Amygdala (tissue), 56 donors: Measurements from ENCODE around the gene PDGFC.
A peak's percentile ranks its signal among the peaks of the same experiment; 100 is the strongest.

ENCODE experiments used
- DNase-seq, 56 donors: peaks; one replicate each; lab custom pipeline; 2025; lab: John Stamatoyannopoulos, UW

Gene PDGFC, protein sequence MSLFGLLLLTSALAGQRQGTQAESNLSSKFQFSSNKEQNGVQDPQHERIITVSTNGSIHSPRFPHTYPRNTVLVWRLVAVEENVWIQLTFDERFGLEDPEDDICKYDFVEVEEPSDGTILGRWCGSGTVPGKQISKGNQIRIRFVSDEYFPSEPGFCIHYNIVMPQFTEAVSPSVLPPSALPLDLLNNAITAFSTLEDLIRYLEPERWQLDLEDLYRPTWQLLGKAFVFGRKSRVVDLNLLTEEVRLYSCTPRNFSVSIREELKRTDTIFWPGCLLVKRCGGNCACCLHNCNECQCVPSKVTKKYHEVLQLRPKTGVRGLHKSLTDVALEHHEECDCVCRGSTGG

DNA sequence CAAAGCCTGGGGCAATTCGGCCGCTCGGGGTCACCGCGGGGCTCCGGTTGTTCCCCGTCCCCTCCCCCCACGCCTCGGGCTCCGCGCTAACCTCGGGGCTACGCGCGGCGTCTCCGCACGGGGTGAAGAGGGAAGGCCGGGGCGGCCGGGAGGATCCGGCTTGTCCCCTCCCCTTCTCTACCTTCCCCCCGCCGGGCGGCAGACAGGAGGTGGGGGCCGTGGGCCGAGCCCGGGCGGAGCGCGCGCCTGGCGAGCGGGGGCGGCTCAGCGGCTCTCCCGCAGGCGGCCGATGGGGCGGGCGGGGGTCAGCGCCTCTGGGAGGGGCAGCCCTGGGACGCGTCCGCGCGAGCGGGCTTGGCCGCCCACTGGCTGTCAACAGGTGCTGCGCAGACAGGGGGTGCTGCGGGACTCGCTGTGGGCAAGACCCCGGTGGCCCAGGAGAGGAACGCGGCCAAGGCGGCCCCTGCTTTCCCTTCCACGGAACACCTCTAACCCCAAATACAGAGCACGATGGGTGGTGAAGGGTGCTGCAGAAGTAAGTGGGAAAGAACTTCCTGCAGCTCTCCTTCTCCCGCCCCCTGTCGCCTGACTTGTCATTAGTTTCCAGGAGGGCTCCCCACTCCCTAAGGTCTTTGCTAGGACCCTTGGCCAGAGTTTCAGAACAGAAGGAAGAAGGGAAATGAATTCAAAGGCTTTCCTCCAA, at the start of gene PDGFC:
TSS of gene PDGFC (minus strand) at position 124 of the 703 bp plus-strand sequence. CDS start 896 bp downstream, outside the sequence.
- peak in 54 of 56 donors; percentile 10 to 87 (median 56) for DNase-seq

DNA sequence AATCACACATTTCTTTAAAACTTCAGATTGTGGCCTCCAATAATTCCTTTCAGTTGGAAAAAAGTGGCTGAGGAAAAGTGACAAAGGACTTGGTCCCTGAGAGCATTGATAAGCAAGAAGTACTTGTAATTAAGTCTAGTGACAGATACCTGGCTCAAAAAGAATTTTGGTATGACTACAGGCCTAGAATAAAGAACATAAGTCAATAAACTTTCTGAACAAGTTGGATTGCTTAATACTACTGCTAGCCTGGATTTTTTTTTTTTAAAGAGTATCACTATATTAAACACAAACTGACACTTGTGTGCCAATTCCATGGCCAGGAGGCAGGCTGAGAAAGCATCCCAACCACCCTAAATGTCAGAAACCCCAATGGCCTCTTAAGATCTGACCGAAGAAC, 49.3 kb upstream of the PDGFC start:
- DNase-seq, result no peak

DNA sequence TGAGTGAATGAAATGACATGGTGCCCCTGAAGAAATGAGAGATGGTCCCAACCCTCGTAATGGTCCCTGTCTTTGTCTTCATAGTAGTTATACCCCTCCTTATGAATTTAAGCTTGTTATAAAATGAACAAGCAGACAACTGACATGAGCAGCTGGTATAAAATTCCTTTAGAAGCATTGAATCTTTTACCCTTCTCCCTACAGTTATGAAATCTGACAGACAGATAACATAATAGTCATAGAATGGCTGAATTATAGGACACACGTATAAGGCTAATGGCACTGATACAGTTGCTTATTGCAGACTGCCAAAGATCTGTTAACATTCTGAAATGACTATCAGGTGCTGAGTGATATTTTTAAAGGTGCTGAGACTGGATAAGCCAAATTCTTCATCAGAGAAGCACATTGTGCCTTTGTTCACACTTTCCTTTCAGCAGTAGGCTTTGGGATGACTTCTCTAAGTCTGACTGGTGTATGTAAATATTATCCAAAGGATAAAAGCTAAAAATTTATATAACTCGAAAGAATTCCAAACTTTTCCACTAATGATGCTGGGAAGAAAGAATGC, 47.4 kb upstream of the PDGFC start:
- DNase-seq, result no peak

DNA sequence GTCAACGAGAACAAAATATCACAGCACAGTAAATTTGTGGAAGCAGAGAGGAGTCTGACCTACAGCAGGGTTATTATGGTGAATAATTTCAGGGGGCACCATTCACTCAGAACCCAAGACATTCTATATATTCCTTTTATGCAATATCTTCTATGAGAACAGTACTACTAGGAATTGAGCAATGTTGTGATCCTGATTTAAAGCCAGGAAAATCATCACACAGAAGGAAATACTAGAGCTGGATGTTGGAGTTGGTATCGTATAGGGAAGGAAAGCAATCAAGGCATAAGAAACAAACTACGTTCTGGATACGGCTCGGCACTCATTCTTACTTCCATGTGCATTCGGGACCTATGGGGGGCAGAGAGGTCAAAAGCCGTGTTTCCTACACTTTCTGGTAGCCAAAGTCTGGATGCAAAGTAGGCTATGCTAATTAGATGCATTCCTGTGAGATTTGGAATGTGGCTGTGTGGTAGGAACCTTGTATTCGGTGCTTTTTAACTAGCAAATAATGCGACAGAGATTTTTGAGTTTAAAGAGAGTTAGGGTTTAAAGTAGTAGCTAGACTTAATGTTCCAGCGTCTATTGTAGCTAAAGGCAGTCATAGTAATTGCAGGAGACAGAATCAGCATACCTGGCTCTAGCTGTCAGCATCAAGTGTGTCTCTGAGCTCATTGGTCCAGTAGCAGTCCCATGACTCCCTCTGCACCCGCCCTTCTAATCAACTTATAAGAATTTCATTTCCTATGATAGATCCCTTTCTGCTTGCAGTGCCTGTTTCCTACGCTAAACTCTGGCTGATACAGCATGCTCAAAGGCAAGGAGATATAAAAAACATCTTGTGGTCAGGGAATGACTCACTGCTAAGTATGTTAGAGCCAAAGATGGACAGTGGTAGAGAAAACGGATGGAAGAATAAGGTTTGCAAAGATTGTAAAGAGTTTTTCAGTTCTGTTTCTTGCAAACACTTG, 43.3 kb upstream of the PDGFC start:
- no peak for DNase-seq

DNA sequence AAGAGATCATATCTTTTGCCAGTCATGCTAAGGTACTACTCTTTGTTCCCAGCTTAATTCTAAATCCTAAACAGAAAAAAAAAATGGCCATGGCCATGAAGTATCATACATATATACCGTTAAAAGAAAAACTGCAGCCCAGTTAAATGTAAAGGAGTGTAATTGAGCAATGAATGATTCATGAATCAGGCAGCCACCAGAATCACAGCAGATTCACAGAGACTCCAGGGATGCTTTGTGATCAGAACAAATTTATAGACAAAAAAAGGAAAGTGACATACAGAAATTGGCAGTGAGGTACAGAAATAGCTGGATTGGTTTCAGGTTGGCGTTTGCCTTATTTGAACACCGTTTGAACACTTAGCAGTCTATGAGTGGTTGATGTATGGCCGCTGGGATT, 42.1 kb upstream of the PDGFC start:
- DNase-seq, result no peak

DNA sequence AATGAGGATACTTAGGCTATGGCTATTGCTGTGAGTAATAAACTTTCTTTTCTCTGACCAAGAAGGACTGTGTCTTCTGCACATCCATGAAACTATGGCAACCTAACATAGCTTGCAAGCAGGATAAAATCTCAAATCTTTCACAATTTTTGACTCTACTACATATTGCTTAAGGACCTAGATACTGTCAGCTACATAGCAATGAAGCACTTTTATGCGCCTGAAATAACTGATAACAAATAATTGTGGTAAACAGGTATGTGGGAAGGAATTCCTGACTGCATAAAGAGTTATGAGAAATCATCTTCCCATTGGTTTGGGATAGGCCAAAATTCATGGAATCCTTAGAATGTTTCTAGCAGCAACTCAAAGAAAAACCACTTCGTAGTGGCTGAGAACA, 41.2 kb upstream of the PDGFC start:
- DNase-seq, result no peak

DNA sequence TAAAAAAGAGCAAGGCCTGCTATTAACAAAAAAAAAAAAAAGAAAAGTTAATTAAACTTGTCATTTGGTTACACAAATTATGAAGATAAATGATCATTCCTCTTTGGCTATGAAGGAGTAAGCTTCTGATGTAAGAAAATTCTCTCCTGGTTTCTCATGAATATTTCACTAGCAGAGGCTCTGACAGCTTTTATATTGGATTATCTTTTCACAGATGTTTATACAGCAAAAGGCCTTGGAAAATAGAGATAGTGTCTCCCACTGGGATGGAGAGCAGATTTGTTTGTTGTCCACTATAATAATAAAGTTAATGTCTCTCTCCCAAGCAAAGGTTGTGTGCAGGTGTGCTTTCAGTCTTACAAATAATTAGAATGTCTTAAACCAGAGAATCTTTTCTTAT, 40.7 kb upstream of the PDGFC start:
- no peak for DNase-seq

DNA sequence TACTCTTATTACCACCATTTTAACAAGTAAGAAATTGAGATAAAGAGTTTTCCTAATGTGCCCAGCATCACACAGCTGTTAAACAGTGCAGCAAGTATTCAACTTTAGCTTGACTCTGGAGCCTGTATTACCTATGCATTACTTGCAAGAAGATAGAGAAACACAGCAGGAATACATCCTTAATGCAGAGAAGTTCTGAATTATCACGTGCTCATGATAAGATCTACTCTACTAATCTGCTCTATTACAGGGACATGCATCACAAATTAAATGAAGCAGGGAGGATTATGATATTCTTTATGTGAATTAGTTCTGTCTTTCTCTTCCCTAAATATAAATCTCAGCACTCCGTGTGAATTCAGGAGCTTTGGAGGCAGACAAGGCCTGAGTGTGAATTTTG, 39.0 kb upstream of the PDGFC start:
- no peak for DNase-seq

DNA sequence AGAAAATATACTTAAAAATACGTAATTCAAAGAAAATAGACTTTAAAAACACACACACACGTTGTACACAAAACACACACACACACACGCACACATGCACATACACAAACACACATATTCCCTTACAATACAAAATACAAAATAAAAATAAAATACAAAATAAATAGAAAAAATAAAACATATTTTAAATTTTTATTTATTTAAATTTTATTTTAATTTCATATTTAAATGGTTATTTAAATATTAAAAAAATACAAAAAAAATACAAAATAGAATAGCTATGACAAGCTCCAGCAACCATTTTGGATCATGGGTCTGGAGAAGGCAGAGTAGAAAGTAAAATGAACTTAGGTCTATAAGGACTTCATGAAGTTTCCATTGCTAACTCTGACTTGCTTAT, 34.2 kb upstream of the PDGFC start:
- DNase-seq, result no peak

DNA sequence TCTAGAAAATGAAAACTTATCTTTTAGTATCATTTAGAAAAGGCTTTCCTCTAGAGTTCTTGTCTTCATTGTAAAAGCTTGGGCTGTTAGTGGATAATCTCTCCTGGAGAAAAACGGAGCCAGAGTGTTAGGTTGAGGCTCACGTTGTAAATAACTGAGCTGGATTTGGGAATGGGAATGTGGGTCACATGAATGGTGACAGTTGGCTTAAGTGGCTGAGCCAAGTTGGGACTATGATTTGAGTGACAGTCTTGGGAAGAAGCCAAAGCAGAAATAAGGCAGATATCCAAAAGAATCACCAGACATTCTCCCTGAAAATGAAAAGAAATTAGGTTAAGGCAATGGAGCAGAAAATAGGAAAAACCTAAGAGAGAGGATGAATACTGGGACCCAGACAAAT, 33.6 kb upstream of the PDGFC start:
- DNase-seq, result no peak

DNA sequence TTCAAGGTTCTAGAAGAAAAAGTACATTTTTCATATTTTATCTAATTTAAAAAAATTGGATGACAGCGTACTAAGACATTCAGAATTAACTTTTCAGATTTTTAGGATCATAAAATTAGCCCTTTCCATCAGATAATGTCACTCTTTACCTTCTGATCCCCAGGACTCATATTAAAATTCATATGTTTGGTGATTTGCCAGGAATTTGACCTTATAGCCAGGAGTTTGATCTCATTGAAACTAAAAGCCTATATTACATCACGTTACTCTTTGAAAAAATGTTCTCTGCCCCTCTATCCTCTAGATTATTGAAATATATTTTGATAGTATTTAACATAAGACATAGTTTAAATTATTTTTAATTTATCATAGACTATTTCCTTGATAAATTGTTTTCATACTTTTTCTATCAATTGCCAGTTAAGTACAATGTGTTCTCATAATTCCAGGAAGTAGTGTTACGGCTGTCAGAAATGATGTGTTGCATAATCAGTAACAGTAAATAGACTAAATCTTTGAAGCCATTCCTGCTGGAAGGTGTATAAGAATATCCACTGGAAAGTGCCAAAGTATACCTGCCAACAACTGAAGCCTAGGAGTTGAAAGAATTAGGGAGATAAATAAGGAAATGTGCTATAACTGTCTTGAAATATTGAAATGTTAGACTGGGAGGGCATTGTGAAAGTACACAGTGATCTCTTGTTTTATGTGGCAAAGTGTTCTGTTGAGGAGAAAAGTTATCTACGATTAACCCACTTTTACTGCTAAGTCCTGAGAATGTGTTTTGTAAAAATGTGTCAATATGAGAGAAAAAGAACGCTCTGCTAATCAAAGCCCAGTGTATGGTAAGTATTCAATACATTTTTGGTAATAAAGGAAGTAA, 32.9 kb upstream of the PDGFC start:
- DNase-seq, result no peak

DNA sequence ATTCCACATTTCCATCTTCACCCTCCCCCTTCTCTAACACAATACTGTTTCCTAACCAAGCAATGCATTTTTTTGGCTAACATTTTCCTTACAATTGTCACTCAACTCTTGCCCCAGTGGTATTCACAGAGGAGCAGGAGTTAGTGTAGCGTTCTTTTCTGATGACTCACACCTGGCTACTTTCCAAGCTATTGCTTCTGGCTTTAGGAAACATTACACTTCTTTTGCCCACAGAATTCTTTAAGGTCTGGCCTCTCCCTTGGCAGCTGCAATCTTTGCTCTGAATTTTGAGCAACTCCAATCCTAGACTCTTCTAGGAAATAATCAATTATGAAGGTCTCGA, 27.5 kb upstream of the PDGFC start:
- peak in 1 of 56 donors; percentile 3 for DNase-seq

DNA sequence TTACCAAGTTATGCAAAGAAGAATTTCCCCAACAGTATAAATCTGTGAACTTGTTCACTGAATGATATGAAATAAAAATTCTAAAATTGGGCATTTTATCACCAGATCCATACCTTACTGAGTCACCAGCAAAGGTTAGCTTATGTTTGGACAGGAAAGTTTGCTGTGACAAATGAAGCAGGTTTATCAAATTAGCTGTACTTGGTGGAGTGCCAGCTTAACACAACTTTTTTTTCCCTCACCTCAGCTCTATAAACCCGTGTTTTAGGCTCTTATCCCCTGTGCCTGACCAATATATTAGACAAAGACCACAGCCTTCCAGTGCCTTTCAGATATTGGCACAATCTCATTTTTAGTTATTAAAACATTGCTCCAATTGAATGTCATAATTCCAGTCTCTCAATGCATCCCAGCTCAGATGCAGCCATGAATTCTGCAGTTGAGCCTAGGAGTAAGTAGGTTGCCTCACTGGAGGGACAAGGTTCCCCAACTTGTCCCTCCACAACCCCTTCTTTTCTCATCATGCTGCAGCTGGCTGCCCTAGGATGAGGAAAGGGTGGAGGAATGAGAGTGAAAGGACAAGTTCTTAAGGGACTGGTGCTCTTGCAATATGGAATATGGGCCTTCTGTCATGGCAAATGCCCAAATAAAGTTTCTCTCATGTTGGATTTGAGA, 27.0 kb upstream of the PDGFC start:
- no peak for DNase-seq

DNA sequence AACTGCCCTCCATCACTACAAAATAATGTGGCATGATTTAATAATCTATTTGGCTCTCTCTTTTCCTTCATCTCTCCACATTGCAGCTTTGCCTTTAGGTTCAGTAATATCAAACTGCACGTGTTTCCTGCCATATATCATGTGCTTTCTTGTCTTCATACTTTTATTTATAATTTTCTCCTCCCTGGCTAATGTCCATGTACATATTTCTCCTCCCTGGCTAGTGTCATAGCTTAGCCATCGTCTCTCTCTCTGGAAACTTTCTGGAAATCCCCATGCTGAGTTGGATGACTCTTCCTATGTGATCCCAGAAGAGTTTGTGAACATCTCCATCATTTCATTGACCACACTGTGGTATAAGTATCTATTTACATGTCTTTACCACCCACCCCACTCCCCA, 21.3 kb upstream of the PDGFC start:
- no peak for DNase-seq

DNA sequence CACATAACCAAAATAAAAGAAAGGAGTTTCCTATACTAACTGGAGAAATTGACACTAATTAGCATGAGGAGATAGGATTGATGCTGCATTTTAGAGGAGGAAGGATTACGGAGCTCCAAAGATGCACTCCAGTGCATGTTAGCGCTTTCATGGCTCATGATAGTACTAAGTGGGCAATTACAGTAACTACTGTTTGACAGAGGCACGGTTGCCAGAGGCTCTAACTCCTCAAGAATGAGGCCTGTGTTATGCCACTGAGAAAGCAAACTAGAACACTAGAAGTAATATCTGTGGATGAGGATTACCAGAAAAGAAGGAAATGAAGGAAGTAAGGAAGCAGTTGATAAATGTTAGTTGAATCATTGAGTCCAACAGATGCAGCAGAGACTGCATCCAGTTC, 19.6 kb upstream of the PDGFC start:
- no peak for DNase-seq

DNA sequence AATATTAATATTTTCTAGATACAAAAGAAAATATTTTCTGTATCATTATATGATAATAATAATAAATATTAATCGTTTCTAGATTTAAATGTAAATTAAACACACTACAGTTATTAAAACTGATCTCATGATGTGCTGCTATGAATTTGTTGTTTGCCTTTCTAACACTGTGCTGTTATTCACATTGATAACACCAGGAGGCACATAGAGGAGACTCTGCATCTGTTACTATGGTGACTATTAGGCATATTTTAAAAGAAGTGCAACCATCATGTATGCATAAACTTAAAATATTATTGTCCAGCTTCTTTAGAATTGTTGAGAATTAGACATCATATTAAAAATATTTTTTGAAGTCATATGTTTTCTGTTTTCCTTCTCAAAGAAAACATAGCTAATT, 11.8 kb upstream of the PDGFC start:
- no peak for DNase-seq

DNA sequence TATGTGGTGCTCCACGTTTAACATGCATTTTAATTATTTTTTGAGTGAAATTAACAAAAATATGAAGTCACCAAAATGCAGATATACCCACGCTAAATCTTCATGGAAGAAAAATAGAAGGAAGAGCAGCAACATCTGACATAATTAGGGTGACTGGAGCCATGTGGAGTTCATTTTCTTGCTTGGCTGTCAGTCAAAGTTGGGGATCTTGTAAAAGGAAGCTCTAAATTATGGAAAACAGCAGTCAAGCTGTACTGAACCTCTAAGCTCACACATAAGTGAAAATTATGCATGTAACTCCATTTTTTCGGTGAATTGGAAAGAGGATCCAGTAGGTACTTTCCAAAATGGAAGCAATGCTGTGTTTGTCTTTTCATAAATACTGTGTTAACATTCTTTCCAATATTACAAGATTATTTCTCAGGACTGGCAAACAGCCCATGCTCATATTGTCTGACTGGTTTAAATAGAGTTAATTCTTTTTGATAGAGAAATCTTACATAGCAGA, 9.7 kb upstream of the PDGFC start:
- no peak for DNase-seq

DNA sequence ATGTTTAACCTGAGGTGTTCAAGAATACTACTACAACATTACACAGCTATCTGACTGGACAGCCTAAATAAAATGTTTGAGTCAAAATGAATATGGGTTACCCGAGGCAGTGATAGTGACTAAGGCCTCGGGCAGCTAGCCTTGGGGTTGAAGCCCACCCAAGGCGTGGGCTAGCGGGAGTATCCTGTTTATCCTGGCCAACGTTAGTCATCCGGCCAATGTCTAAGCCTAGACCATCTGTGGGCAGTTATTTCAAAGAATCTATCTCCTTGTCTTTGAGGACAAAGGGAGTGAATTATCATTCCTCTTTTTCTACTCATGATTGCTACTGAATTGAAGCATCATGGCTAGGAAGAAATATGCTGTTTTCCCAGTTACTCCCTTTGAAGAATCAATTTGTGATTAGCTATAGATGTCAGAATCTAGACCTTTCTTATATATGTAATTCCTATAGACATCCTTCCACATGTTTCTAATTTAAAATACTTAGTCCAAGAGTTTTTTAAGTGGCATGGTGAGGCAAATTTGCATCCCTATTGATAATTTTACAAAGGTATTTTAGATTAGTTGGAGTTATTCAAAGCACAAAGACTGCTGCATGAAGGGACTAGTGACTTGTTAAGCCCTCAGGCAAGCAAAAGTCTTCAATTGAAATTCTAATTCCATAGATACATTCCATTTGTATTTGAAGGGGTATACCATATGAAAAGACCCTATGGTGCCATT, 6.0 kb upstream of the PDGFC start:
- DNase-seq, result no peak
